Panc1 (cell line): ENCODE results near the gene PIGO. TPM values are rescaled to one million over a fixed set of nuclear protein-coding genes. Genes with fewer than 3 reads are reported as not detected.
A peak's percentile ranks its signal among the peaks of the same experiment; 100 is the strongest.

Experiments
- ATAC-seq: fragments of 200-7000 bp; cut with Tn5 transposase; 2 replicates; pipeline ENCODE4 v1.9.1; 2020; ENCODE audit warnings: mild to moderate bottlenecking, moderate library complexity
- BruUV-seq: library from RNA; stranded (reverse); fragments of 400-500 nt; replicated peaks from 2 replicates; lab custom pipeline; 2021; lab: Mats Ljungman, UMichigan
- CTCF ChIA-PET: fragments of 300-600 bp; sonication (Branson Sonifier 250); formaldehyde crosslinking; loops from one replicate; lab custom pipeline; 2022; ENCODE audit warnings: antibody characterized with exemption; lab: Charles Lee
- POLR2A ChIA-PET: fragments of 300-600 bp; sonication (Branson Sonifier 250); formaldehyde crosslinking; loops from one replicate; lab custom pipeline; 2022; ENCODE audit warnings: antibody characterized with exemption; lab: Charles Lee
- DNase-seq: peaks from one replicate; pipeline ENCODE4 v3.0.0-alpha.2; 2010; ENCODE audit warnings: low read depth, low spot score
- H3K27ac ChIP-seq: 2 replicates; pipeline ENCODE4 v1.5.1; 2011; ENCODE audit warnings: mild to moderate bottlenecking, low read length, inconsistent platforms
- H3K27me3 ChIP-seq: fragments of 200-500 bp; sonication (Bioruptor generic); 2 replicates; pipeline ENCODE4 v1.6.0; 2014; ENCODE audit warnings: low read length, inconsistent platforms; ENCODE audit not compliant: control insufficient read depth, insufficient read depth
- H3K36me3 ChIP-seq: fragments of 200-500 bp; sonication (Bioruptor generic); 2 replicates; pipeline ENCODE4 v1.5.1; 2014; ENCODE audit warnings: inconsistent platforms, mild to moderate bottlenecking, low read length, moderate library complexity; ENCODE audit not compliant: control insufficient read depth, insufficient read depth
- H3K4me1 ChIP-seq: 2 replicates; pipeline ENCODE4 v1.5.1; 2011; ENCODE audit warnings: inconsistent platforms, mild to moderate bottlenecking, low read length, moderate library complexity; ENCODE audit not compliant: control insufficient read depth, insufficient read depth
- H3K4me3 ChIP-seq, 2 experiments: 2 replicates each; pipeline ENCODE4 v1.5.1; 2011 to 2012; ENCODE audit warnings: low read depth in 2 of 2, low read length in 2 of 2, mild to moderate bottlenecking in 2 of 2, inconsistent platforms in 1 of 2, moderate library complexity in 1 of 2
- H3K9me3 ChIP-seq: fragments of 200-500 bp; sonication (Bioruptor generic); 2 replicates; pipeline ENCODE4 v1.5.1; 2014; ENCODE audit warnings: low read depth, mild to moderate bottlenecking, inconsistent platforms, low read length, moderate library complexity; ENCODE audit not compliant: control insufficient read depth, insufficient read depth
- CTCF ChIP-seq: fragments of 450-650 bp; IDR thresholded peaks from 2 replicates; pipeline ENCODE4 v1.5.1; 2017; ENCODE audit warnings: mild to moderate bottlenecking
- POLR2AphosphoS5 ChIP-seq: IDR thresholded peaks from 2 replicates; pipeline ENCODE4 v1.6.1; 2012; ENCODE audit warnings: mild to moderate bottlenecking, low read depth, low read length, moderate library complexity
- REST ChIP-seq, 2 experiments: IDR thresholded peaks; 2 replicates each; pipeline ENCODE4 v1.6.1; 2011 to 2012; ENCODE audit warnings: low read depth in 2 of 2, control low read depth in 1 of 2, low read length in 1 of 2, mild to moderate bottlenecking in 1 of 2, moderate library complexity in 1 of 2; ENCODE audit not compliant: insufficient read depth in 1 of 2
- SIN3A ChIP-seq: IDR thresholded peaks from 2 replicates; pipeline ENCODE4 v1.6.1; 2012; ENCODE audit warnings: low read depth, mild to moderate bottlenecking, low read length, moderate library complexity, borderline replicate concordance; ENCODE audit not compliant: insufficient read depth
- TCF7L2 ChIP-seq: IDR thresholded peaks from 2 replicates; pipeline ENCODE4 v1.6.1; 2011; ENCODE audit warnings: mild to moderate bottlenecking, low read depth, low read length, inconsistent platforms
- in situ Hi-C: cut with HindIII; loops from 2 replicates; pipeline ENCODE4 v1.10.0; 2016; ENCODE audit warnings: low sequenced_read_pairs, low pct_unique_long_range_greater_than_20kb
- intact Hi-C: fragments of 100-400 bp; cut with micrococcal nuclease; formaldehyde crosslinking; loops from one replicate; pipeline ENCODE4 v1.10.0; 2022; ENCODE audit not compliant: unreplicated experiment
- total RNA-seq: library from RNA; stranded (reverse); gene quantifications from one replicate; pipeline ENCODE4 v1.2.1, GENCODE V29; 2021; ENCODE audit not compliant: unreplicated experiment

PIGO gene
- total RNA-seq, 1 experiment from 2014 or later: 58.7 TPM

GRCh38 chr9:35104586-35104985 is 8.2 kb upstream of the PIGO start:
- H3K4me3 ChIP-seq: no peak overlapping the region
- CTCF ChIA-PET: no interaction called here
- TF ChIP-seq SIN3A (no peak), TCF7L2 (no peak), REST (IDR thresholded peaks at IDR 0.05; ENCODE audit: insufficient read depth in 1 of 2, low read depth in 2 of 2, low read length in 1 of 2) (no peak), POLR2AphosphoS5 (no peak), CTCF (no peak)
- H3K4me1 ChIP-seq: peaks cover 19% of the 10 kb centered on the region
- in situ Hi-C loops (no loop called here), intact Hi-C loops (no loop called here)
- H3K27me3 ChIP-seq: no peaks in the 10 kb centered on the region
- ATAC-seq: no peak
- no peak for DNase-seq
- no peak overlapping the region for H3K27ac ChIP-seq
- POLR2A ChIA-PET: interaction anchor here (1.8 kb wide), 1 partner anchor 9 kb away, joined by 4 read pairs; no protein-coding TSS in a partner anchor
- H3K9me3 ChIP-seq: no peaks in the 10 kb centered on the region
- H3K36me3 ChIP-seq: no peaks in the 10 kb centered on the region; the same call in 1 of the 2 replicates
- BruUV-seq: no TSS peak

GRCh38 chr9:35103660-35104191 is 7.3 kb upstream of the PIGO start:
- BruUV-seq: no TSS peak
- peak overlapping the region; percentile 80 to 97 for H3K4me3 ChIP-seq
- no peak for DNase-seq
- intact Hi-C loops: no loop called here
- H3K27ac ChIP-seq: peak overlapping the region; percentile 96
- in situ Hi-C loops: no loop called here
- no peak for TF ChIP-seq REST (IDR thresholded peaks at IDR 0.05; ENCODE audit: insufficient read depth in 1 of 2, low read depth in 2 of 2, low read length in 1 of 2)
- no peak for TF ChIP-seq SIN3A
- TF ChIP-seq TCF7L2: no peak
- POLR2A ChIA-PET: interaction anchor here (0.5 to 1.8 kb wide), 6 partner anchors 10 to 82 kb away, joined by 3 to 12 read pairs (median 4); partner anchors contain the start of genes ATOSB, FANCG, UNC13B and VCP
- H3K4me1 ChIP-seq: peaks cover 18% of the 10 kb centered on the region
- H3K27me3 ChIP-seq: no peaks in the 10 kb centered on the region
- no peak for ATAC-seq
- CTCF ChIA-PET: interaction anchor here (1.7 kb wide), 1 partner anchor 12 kb away, joined by 4 read pairs; the partner anchor contains the start of gene ATOSB
- H3K9me3 ChIP-seq: no peaks in the 10 kb centered on the region
- no peaks in the 10 kb centered on the region; the same call in 1 of the 2 replicates for H3K36me3 ChIP-seq
